ENCODE measurements around the gene GABRB2.

DNA sequence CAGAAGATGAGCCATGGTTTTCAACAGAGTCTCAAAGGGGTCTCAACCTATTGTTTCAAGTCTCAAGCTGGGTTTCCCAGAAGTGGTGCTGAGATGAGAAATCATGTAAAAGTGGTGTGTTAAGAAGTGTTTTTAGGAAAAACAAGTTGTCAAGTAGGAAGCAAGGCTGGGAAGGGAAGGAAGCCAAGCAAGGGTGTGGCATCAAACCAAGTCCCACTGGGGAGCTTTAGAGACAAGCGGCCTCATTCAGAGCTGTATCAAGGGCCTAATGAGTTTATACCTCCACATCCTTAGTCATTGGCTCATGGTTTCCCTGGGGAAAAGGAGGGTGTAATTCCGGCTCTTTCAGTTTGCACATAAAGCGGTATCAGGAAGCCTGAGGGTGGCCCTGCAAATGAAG is 26.4 kb upstream of the GABRB2 start:
- TF ChIP-seq, protein P1, sequence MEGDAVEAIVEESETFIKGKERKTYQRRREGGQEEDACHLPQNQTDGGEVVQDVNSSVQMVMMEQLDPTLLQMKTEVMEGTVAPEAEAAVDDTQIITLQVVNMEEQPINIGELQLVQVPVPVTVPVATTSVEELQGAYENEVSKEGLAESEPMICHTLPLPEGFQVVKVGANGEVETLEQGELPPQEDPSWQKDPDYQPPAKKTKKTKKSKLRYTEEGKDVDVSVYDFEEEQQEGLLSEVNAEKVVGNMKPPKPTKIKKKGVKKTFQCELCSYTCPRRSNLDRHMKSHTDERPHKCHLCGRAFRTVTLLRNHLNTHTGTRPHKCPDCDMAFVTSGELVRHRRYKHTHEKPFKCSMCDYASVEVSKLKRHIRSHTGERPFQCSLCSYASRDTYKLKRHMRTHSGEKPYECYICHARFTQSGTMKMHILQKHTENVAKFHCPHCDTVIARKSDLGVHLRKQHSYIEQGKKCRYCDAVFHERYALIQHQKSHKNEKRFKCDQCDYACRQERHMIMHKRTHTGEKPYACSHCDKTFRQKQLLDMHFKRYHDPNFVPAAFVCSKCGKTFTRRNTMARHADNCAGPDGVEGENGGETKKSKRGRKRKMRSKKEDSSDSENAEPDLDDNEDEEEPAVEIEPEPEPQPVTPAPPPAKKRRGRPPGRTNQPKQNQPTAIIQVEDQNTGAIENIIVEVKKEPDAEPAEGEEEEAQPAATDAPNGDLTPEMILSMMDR (IDR thresholded peaks at IDR 0.05; ENCODE audit: insufficient read depth, low read depth, low read length), result no peak
- TF ChIP-seq EZH2 (IDR thresholded peaks at IDR 0.05; ENCODE audit: insufficient read depth, low read length), result no peak

All from astrocyte (in vitro differentiated cells and primary cell).